Adipocyte (in vitro differentiated cells): ENCODE data around the gene LZTS3.
"Not testable (repeated sequence)": the region's sequence is repeated elsewhere in the genome, so short reads cannot be mapped to it uniquely, and the experiment has no call there.

Experiments
- DNase-seq: peaks from one replicate; pipeline ENCODE4 v3.0.0-alpha.2; 2015; ENCODE audit warnings: low read depth
- H3K27me3 ChIP-seq: replicated peaks from 2 replicates; pipeline ENCODE4 v1.7.0; 2013; ENCODE audit warnings: mild to moderate bottlenecking, low read length, moderate library complexity; ENCODE audit not compliant: control insufficient read depth, insufficient read depth
- H3K36me3 ChIP-seq: 2 replicates; pipeline ENCODE4 v1.7.0; 2013; ENCODE audit warnings: low read length, mild to moderate bottlenecking, moderate library complexity; ENCODE audit not compliant: control insufficient read depth, insufficient read depth, severe bottlenecking
- H3K4me1 ChIP-seq: 2 replicates; pipeline ENCODE4 v1.7.0; 2013; ENCODE audit warnings: mild to moderate bottlenecking, low read length, moderate library complexity; ENCODE audit not compliant: control insufficient read depth, insufficient read depth
- H3K4me3 ChIP-seq: 2 replicates; pipeline ENCODE4 v1.7.0; 2013; ENCODE audit warnings: mild to moderate bottlenecking, low read length, moderate library complexity
- H3K9ac ChIP-seq: 2 replicates; pipeline ENCODE4 v1.7.0; 2013; ENCODE audit warnings: mild to moderate bottlenecking, low read length, moderate library complexity
- H3K9me3 ChIP-seq: 2 replicates; pipeline ENCODE4 v1.7.0; 2013; ENCODE audit warnings: mild to moderate bottlenecking, low read length, moderate library complexity; ENCODE audit not compliant: control insufficient read depth

Gene LZTS3

GRCh38 chr20:3172933-3173609, at the start of gene LZTS3:
Gene LZTS3, minus strand, starts transcription at chr20:3173549. Its CDS starts 6,386 bp downstream, at chr20:3167163.
- Histone ChIP-seq H3K4me3 (peak within 1 kb of the TSS; percentile 96), H3K4me1 (peaks cover 18% of the 10 kb centered on the region), H3K9ac (peak within 1 kb of the TSS; percentile 90), H3K27me3 (peaks cover 6% of the 10 kb centered on the region), H3K9me3 (no peaks in the 10 kb centered on the region), H3K36me3 (no peaks in the 10 kb centered on the region)
- peak; percentile 66 for DNase-seq

- Histone ChIP-seq H3K4me1 (no peaks in the 10 kb centered on the region), H3K9me3 (no peaks in the 10 kb centered on the region), H3K36me3 (peaks cover 45% of the 10 kb centered on the region), H3K9ac (no peak overlapping the region), H3K27me3 (no peaks in the 10 kb centered on the region), H3K4me3 (no peak overlapping the region)
- no peak for DNase-seq
These were observed 48.3 kb upstream of the LZTS3 start for GRCh38 chr20:3221398-3222226.

DNA sequence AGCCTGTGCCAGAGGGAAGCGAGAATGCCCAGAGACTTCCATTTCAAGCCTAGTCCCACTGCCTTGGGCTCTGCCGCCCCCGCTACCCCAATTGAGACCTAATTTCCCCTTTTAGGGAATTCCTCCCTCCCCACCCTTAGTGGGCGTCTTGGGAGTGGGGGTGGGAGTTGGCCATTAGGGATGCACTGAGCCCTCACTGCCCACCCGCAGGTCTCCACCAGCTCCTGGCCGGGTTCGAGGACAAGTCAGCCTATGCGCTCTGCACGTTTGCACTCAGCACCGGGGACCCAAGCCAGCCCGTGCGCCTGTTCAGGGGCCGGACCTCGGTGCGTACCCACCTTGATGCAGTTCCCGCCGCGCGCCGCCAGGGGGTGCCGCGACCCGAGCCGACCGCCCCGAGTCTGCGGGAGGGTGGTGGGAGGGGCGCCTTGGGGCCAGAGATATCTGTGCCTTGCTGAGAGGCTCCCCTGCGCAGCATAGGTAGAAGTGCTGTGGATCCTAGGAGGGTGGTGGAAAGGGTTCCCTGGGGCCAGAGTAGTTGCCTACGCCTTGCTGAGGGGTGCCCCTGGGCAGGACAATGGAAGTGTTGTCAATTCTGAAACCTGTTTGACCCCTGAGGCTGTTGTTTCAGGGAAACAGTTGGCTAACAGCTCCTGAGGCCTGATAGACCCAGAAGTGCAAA, 45.1 kb upstream of the LZTS3 start:
- Histone ChIP-seq H3K36me3 (peaks cover 61% of the 10 kb centered on the region), H3K27me3 (no peaks in the 10 kb centered on the region), H3K4me1 (no peaks in the 10 kb centered on the region), H3K9me3 (no peaks in the 10 kb centered on the region), H3K9ac (no peak overlapping the region), H3K4me3 (no peak overlapping the region)
- peak; percentile 69 for DNase-seq

DNA sequence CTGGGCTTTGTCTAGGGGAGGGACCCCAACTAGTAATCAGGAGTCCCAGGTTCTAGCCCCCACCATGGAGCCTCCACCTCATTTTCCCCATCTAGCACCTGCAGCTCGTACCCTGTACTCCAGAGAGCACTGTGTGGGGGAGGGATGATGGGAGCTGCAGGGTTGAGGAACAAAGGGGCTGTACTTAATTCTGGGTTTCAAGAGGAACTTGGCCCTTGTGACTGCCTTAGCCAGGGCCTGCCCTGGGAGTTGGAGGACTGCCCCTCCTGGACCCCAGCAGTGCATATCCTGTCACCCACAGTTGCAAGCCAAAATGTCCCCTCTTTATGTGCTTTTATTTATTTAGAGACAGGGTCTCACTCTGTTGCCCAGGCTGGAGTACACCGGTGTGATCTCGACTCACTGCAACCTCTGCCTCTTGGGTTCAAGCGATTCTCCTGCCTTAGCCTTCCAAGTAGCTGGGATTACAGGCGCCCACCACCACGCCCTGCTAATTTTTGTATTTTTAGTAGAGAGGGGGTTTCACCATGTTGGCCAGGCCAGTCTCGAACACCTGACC, 42.1 kb upstream of the LZTS3 start:
- H3K36me3 ChIP-seq = peaks cover 41% of the 10 kb centered on the region
- not testable (repeated sequence) for H3K27me3 ChIP-seq, DNase-seq

DNA sequence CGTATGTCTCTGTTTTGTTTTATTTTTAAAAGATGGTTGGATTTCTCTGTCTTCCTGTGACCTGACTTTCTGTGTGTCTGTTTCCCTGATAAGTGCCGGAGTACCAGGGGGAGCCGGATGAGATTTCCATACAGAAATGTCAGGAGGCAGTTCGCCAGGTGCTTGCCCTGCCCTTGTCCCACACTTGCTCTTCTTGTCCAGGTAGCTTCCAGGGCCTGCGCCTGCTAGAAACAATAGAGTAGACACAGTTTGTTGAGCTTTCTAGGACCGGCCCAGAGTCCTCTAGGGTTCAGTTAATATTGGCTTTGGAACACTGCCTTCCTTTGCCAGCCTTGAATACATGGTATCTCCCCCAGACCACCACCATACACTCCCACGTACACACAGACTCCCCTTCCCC, 39.9 kb upstream of the LZTS3 start:
- Histone ChIP-seq H3K27me3 (no peaks in the 10 kb centered on the region), H3K36me3 (peaks cover 34% of the 10 kb centered on the region), H3K9ac (no peak overlapping the region), H3K4me1 (peaks cover 15% of the 10 kb centered on the region), H3K4me3 (no peak overlapping the region), H3K9me3 (no peaks in the 10 kb centered on the region)
- no peak for DNase-seq

More for the DNA sequence above, 42.1 kb upstream of the LZTS3 start:
- not testable (repeated sequence) for H3K9ac ChIP-seq, H3K9me3 ChIP-seq, H3K4me1 ChIP-seq, H3K4me3 ChIP-seq

- H3K4me3 ChIP-seq = peak overlapping the region; percentile 88
- H3K27me3 ChIP-seq = no peaks in the 10 kb centered on the region
- no peak for DNase-seq
- H3K36me3 ChIP-seq = peaks cover 18% of the 10 kb centered on the region
- H3K9me3 ChIP-seq = no peaks in the 10 kb centered on the region
- peaks cover 18% of the 10 kb centered on the region for H3K4me1 ChIP-seq
- H3K9ac ChIP-seq = peak overlapping the region; percentile 90
These were observed 37.0 kb upstream of the LZTS3 start for GRCh38 chr20:3210346-3210745.

DNA sequence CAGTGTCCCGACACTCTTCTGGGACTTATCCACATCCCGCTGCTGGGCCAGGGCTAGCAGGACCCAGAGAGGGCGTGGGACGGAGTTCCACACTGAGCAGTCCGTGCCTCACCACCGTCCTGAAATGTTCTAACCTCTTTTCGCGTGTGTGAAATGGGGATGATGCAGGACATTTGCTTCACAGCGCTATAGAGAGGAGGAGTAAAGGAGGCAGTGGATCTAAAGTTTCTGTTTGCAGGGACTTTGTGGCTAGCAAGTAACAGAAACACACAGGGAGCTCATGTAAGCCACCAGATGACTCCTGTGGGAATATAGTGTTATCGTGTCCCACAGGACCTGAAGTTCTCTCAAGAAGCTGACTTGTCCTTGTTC, 36.6 kb upstream of the LZTS3 start:
- Histone ChIP-seq H3K27me3 (no peaks in the 10 kb centered on the region), H3K9me3 (no peaks in the 10 kb centered on the region), H3K36me3 (peaks cover 14% of the 10 kb centered on the region), H3K4me3 (peak overlapping the region; percentile 88), H3K9ac (peak overlapping the region; percentile 90), H3K4me1 (peaks cover 18% of the 10 kb centered on the region)
- peak; percentile 61 for DNase-seq

DNA sequence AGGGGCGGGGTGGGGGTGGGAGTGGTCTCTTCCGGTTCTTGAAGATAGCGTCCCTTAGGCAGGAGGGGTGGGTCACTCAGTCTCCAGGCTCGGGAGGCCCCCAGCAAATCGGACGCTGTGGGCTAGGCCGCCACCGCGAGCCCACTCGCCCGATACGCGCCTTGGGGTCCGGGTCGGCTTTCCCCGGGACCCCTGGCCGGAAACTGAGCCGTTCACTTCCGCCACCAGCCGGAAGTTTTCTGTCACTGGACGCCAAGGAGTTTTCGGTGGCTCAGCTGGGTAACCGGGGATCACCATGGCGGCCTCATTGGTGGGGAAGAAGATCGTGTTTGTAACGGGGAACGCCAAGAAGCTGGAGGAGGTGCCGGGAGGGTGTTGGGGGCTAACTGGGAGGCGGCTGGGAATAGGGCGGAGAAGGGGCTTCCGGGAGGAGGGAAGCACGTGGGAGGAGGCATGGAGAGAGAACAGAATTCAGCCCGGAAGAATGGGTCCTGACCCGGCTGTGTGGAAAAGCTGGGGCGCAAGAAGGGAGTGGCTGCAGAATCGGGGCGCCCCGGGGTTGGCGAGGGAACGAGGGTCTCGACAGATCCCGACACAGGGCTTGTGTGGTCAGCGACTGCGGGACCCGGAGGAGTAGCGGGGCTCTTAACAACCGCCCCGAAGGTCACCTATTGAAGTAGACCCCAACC, 36.1 kb upstream of the LZTS3 start, which contains the start of gene ITPA:
ITPA (plus strand) TSS at position 242 of the 689 bp plus-strand sequence; CDS start at position 296, 54 bp downstream.
- Histone ChIP-seq H3K9me3 (no peaks in the 10 kb centered on the region), H3K27me3 (no peaks in the 10 kb centered on the region), H3K4me3 (peak within 1 kb of the TSS; percentile 88), H3K4me1 (peaks cover 18% of the 10 kb centered on the region), H3K9ac (peak within 1 kb of the TSS; percentile 90), H3K36me3 (peaks cover 13% of the 10 kb centered on the region)
- DNase-seq = peak; percentile 77

- DNase-seq = peak; percentile 39
- peaks cover 19% of the 10 kb centered on the region for H3K4me1 ChIP-seq
These were observed 35.5 kb upstream of the LZTS3 start for GRCh38 chr20:3208786-3209256.

GRCh38 chr20:3204124-3204794, 30.9 kb upstream of the LZTS3 start, which contains the start of gene DDRGK1:
Gene DDRGK1, minus strand, starts transcription at chr20:3204682. Its CDS starts 55 bp downstream, at chr20:3204627.
- H3K36me3 ChIP-seq = peaks cover 17% of the 10 kb centered on the region
- no peaks in the 10 kb centered on the region for H3K27me3 ChIP-seq
- peaks cover 22% of the 10 kb centered on the region for H3K4me1 ChIP-seq
- H3K9me3 ChIP-seq = no peaks in the 10 kb centered on the region
- DNase-seq = peak; percentile 95
- peak within 1 kb of the TSS; percentile 88 for H3K9ac ChIP-seq
- H3K4me3 ChIP-seq = peak within 1 kb of the TSS; percentile 96

More at GRCh38 chr20:3208786-3209256, 35.5 kb upstream of the LZTS3 start:
- no peaks in the 10 kb centered on the region for H3K27me3 ChIP-seq
- peak overlapping the region; percentile 90 for H3K9ac ChIP-seq
- peak overlapping the region; percentile 88 for H3K4me3 ChIP-seq
- peaks cover 10% of the 10 kb centered on the region for H3K36me3 ChIP-seq
- H3K9me3 ChIP-seq = no peaks in the 10 kb centered on the region
